Inflammatory macrophage (primary cell): ENCODE data around the gene TSPAN3.

Source experiments
- DNase-seq, 2 donors: peaks; one replicate each; pipeline ENCODE4 v3.0.0-alpha.2; 2020 to 2022

TSPAN3 gene

GRCh38 chr15:77002954-77003912 is 67.7 kb downstream of the TSPAN3 start:
- peak; percentile 96 to 98 for DNase-seq

GRCh38 chr15:77002436-77002835 is 68.5 kb downstream of the TSPAN3 start:
- DNase-seq = no peak

GRCh38 chr15:77001966-77002365 is 68.9 kb downstream of the TSPAN3 start:
- DNase-seq = no peak

GRCh38 chr15:77001351-77001750 is 69.6 kb downstream of the TSPAN3 start:
- no peak for DNase-seq

- no peak for DNase-seq
Observed at GRCh38 chr15:76999996-77000395, 70.9 kb downstream of the TSPAN3 start.

GRCh38 chr15:76998663-76999285 is 72.1 kb downstream of the TSPAN3 start:
- DNase-seq = no peak

- peak in 1 of 2 donors; percentile 38 for DNase-seq
Observed at GRCh38 chr15:76996526-76997401, 74.1 kb downstream of the TSPAN3 start.

- DNase-seq = no peak
Observed at GRCh38 chr15:76996076-76996525, 74.8 kb downstream of the TSPAN3 start.

- peak; percentile 51 to 55 for DNase-seq
Observed at GRCh38 chr15:76994971-76995945, 75.7 kb downstream of the TSPAN3 start, which contains the start of gene PSTPIP1. Gene PSTPIP1 (plus strand): TSS chr15:76995126. CDS start chr15:76995574, 448 bp downstream.

GRCh38 chr15:76994496-76994895 is 76.4 kb downstream of the TSPAN3 start:
- no peak for DNase-seq

- peak; percentile 64 to 77 for DNase-seq
Observed at GRCh38 chr15:76994001-76994400, 76.9 kb downstream of the TSPAN3 start.

- no peak for DNase-seq
Observed at GRCh38 chr15:76993114-76993725, 77.7 kb downstream of the TSPAN3 start.

- DNase-seq = peak; percentile 61 to 78
Observed at GRCh38 chr15:76991741-76992645, 78.9 kb downstream of the TSPAN3 start.
